ENCODE data around the gene ADGRL4.

The ADGRL4 gene

GRCh38 chr1:78843111-78843510 lies 163.4 kb downstream of the ADGRL4 start:
- 75 to 76% methylated on average over 1 of the region's 1 CpG for WGBS, 2 experiments
- Histone ChIP-seq H3K27ac (ENCODE audit: insufficient read depth, low read depth, low read length, poor library complexity, severe bottlenecking) (no peak overlapping the region), H3K36me3 (ENCODE audit: control insufficient read depth, insufficient read depth, low read length) (no peaks in the 10 kb centered on the region), H3K27me3 (ENCODE audit: control insufficient read depth, insufficient read depth, low read length, poor library complexity, severe bottlenecking) (no peaks in the 10 kb centered on the region), H3K4me3 (ENCODE audit: insufficient read depth, low read depth, low read length) (no peak overlapping the region), H3K9me3 (ENCODE audit: control insufficient read depth, low read length) (no peaks in the 10 kb centered on the region), H3K4me1 (ENCODE audit: control insufficient read depth, insufficient read depth, low read length) (peaks cover 10% of the 10 kb centered on the region)

- WGBS, 2 experiments, result 65% methylated on average over 8 of the region's 8 CpGs
- no peak overlapping the region for H3K4me3 ChIP-seq (ENCODE audit: insufficient read depth, low read depth, low read length)
- H3K27ac ChIP-seq (ENCODE audit: insufficient read depth, low read depth, low read length, poor library complexity, severe bottlenecking), result peak overlapping the region; percentile 53
- no peaks in the 10 kb centered on the region for H3K27me3 ChIP-seq (ENCODE audit: control insufficient read depth, insufficient read depth, low read length, poor library complexity, severe bottlenecking)
- no peaks in the 10 kb centered on the region for H3K36me3 ChIP-seq (ENCODE audit: control insufficient read depth, insufficient read depth, low read length)
- H3K9me3 ChIP-seq (ENCODE audit: control insufficient read depth, low read length), result no peaks in the 10 kb centered on the region
- peaks cover 10% of the 10 kb centered on the region for H3K4me1 ChIP-seq (ENCODE audit: control insufficient read depth, insufficient read depth, low read length)
Observed at GRCh38 chr1:78840453-78841271, 165.9 kb downstream of the ADGRL4 start.

Measured in ectodermal cell (in vitro differentiated cells).